Measurements from ENCODE around the gene ABCA2. TPM values are rescaled to one million over a fixed set of nuclear protein-coding genes. Genes with fewer than 3 reads are reported as not detected.

Gene ABCA2
- total and polyA plus RNA-seq, 9 of the 15 experiments (the other 6 are each of a cell fraction or from before 2014, with no cell fraction given) = 0.69 to 16.3 (median 6.1) TPM; not detected in 2

GRCh38 chr9:137064027-137064879 lies 36.2 kb upstream of the ABCA2 start (continued):
- peak; percentile 63 for TF ChIP-seq REST (IDR thresholded peaks at IDR 0.05; ENCODE audit: borderline replicate concordance)
- peak; percentile 17; the same call in 1 of the 2 replicates for TF ChIP-seq REST (CRISPR knock-in tag; IDR thresholded peaks at IDR 0.05; ENCODE audit: low read depth)
